Activated CD8-positive, alpha-beta memory T cell treated with anti-CD3 and anti-CD28 coated beads for 4 hours (primary cell): ENCODE results near the gene DMAC2L.
A peak's percentile ranks its signal among the peaks of the same experiment; 100 is the strongest.
"Not testable (repeated sequence)": the region's sequence is repeated elsewhere in the genome, so short reads cannot be mapped to it uniquely, and the experiment has no call there.

ENCODE experiments used
- DNase-seq, 2 donors: peaks; one replicate each; pipeline ENCODE4 v3.0.0-alpha.2; 2020; ENCODE audit warnings: low read depth in 2 of 2

Gene DMAC2L, protein sequence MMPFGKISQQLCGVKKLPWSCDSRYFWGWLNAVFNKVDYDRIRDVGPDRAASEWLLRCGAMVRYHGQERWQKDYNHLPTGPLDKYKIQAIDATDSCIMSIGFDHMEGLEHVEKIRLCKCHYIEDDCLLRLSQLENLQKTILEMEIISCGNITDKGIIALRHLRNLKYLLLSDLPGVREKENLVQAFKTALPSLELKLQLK

DNA sequence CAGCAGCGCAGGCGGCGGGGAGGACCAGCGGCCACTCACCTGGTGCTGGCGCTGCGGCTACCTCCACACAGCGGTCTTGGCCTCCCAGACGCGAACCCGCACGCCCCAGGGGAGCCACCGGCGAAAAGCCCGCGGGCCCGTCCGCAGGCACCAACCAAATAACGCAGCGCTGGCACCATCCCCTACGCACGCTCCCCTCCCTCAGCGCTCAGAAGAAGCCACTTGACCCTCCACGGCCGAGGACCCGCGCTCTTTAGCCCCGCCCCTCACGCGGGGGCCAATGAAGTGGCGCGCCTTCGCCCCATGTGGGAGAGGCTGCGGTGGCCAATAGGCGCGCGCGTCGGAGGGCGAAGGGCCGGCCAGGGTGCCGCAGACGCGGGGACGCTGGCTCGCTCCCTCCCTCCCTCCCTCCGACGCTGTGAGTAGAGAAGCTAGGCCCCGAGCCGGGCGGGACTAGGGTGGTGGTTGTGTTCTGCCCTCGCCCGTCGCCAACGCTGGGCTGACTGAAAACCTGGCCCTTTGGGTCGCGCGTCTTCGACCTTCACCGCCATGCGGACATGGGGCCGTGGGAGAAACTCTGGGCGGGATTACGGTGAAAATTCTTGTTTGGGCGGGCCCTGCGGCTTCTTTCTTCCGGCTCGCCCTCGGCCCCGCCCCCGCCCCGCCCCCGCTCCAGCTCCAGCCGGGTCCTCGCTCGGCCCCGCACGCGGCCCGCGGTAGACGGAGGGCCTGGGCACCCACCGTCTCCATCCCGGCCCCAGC lies at the start of gene DMAC2L, which contains the start of gene L2HGDH:
Gene DMAC2L (plus strand): TSS at position 353 of the 762 bp plus-strand sequence. CDS start 9,164 bp downstream, outside the sequence.
Gene L2HGDH (minus strand): TSS at position 258 of the 762 bp plus-strand sequence. CDS start 79 bp downstream, at position 179.
- DNase-seq, result peak; percentile 75 to 77

- DNase-seq, result no peak
Observed at GRCh38 chr14:50262865-50263264, 49.3 kb upstream of the DMAC2L start.

DNA sequence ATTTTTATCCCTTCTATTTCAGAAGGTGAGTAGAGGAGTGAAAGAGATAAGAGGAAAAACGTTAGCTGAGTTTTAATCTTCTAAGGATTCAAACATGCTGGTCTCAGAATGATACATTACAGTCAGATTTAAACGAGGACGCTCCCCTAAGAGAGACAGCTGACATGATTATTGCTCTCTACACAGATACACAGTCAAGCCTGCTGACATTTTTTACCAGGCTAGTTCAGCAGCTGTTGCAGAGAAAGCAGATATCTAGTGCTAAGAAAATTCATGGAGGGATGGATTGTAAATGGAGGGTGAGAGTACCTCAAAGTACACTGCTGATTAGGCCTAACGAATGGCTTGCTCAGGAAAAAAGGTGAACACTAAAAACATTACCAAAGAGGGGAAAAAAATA lies 48.8 kb upstream of the DMAC2L start:
- no peak for DNase-seq

DNA sequence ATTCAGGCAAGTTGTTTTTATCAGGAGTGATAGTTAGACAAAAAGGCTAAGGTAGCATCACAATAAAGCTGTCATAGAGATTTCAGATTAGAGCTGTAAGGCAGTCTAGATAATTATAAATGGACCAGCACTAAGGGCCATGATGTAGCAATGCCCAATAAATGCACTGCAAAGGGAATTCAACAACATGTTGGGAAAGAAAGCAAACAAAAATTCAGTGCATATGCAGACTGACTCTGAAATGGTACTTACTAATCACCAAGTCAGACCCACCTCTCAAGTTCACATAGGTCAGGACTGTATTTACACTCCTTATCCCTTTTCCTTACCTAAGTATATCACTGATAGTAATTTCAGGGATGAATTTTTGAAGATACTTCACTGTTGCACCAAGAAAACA lies 47.1 kb upstream of the DMAC2L start:
- DNase-seq, result no peak

- DNase-seq, result no peak
Observed at GRCh38 chr14:50270932-50271331, 41.2 kb upstream of the DMAC2L start.

GRCh38 chr14:50272498-50272897 lies 39.6 kb upstream of the DMAC2L start:
- no peak for DNase-seq

DNA sequence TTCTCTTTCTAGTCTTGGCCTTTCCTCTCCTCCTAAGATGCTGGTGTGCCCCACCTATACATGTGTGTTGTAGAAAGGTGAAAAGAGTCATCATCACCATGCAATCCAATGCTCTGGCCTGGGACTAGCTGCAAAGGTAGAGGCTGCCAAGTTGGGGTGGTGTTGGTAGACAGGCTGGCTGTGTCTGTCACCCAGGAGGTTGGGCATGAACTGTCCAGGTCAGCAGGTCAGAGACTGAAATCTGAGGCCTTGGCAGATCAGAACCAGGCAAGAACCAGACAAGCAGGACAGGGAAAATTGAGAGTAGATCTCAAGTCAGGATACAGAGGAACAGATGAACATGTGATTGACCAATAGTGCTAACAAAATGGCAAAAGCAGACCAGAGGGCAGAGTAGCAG lies 26.3 kb upstream of the DMAC2L start:
- no peak for DNase-seq

DNA sequence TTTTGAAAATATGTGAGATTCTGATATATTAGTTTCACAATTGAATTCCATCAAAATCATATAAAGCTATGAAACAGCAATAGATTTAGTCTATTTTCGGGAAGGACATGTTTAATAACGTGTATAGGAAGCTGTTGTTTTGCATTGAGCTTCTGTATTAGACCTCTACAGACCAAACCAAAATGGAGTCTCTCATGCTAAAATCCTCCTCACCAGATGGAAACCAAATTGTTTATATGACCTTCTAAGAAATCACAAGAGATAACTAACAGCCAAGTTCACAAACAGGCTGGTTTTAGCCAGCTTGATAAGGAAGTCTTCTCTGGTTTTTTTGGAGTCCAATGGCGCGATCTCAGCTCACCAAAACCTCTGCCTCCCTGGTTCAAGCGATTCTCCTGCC lies 24.0 kb upstream of the DMAC2L start:
- no peak for DNase-seq

GRCh38 chr14:50290306-50290705 lies 21.8 kb upstream of the DMAC2L start:
- no peak for DNase-seq

GRCh38 chr14:50299585-50299984 lies 12.5 kb upstream of the DMAC2L start:
- no peak for DNase-seq

GRCh38 chr14:50301914-50302313 lies 10.2 kb upstream of the DMAC2L start:
- DNase-seq, result no peak

DNA sequence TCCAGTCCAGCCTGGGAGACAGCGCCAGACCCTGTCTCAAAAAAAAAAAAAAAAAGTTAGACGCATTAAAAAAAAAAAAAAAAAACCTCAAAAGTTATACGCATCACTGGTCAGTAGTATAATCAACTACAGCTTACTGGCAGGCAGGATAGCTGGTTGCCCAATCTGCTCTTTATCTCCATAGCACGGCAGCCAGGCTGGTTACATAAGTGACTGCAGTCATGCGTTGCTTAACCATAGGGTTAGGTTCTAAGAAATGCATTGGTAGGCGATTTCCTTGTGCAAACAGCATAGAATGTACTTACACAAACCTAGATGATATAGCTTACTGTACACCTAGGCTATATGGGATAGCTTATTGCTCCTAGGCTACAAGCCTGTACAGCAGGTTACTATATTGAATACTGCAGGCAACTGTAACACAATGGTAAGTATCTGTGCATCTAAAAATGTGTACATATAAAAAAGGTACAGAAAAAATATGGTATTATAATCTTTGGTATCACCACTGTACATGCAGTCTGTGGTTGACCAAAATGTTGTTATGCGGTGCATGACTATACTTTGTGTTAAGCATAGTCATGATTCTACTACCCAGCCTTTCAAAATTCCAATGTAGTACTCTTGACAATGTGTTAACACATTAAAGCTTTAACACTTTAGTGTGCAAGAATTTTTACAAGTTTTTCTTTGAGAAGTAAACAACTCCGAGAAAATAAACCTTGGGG lies 8.2 kb upstream of the DMAC2L start:
- no peak for DNase-seq

- DNase-seq, result no peak
Observed at GRCh38 chr14:50308363-50308915, 3.7 kb upstream of the DMAC2L start.

- DNase-seq, result no peak
Observed at GRCh38 chr14:50310445-50310844, 1.7 kb upstream of the DMAC2L start.

DNA sequence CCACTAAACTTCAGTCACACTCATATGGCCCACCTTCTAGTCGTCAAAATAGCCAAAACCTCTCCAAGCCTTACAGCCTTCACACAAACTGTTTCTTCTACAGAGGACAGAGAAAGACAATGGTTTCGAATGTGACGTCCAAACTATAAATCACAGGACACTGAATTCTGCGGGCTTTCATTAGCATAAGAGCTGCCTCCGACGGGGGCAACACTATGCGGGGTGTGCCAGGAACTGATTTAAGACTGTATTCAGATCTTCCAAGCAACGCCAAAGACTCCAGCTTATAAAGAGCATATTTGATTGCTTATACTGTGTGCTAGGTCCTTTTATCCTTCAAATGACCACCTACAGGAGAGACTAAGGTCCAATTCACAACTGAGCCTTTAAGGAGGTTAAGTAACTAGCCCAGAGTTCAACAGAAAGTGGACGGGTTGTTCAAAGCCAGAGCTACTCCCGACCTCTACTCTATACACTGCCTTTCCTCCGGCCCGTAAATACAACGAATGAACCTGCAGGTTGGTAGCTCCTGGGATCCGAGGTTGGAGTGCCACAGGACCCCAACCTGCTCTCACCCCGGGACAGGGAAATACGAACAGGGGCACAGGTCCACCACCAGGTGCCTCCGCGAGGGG lies 670 bp upstream of the DMAC2L start:
- no peak for DNase-seq

DNA sequence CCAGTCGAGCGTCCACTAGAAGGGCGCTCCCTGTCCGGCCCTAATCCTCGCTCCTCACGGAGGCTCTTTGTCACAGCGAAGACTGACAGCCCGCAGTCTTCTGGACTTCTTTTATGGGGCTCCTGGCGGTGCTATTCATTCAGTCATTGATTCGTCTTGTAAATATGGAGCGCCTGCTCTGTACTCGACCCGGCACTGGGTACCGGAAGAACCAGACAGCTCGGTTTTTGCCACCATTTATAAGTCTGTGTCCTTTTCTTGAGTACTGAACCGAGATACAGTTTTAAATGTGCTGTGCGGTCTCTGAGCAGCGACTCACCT lies 570 bp downstream of the DMAC2L start:
- DNase-seq, result no peak

GRCh38 chr14:50314098-50314497 lies 2.0 kb downstream of the DMAC2L start:
- not testable (repeated sequence) for DNase-seq

- no peak for DNase-seq
Observed at GRCh38 chr14:50318031-50318626, 6.0 kb downstream of the DMAC2L start.

DNA sequence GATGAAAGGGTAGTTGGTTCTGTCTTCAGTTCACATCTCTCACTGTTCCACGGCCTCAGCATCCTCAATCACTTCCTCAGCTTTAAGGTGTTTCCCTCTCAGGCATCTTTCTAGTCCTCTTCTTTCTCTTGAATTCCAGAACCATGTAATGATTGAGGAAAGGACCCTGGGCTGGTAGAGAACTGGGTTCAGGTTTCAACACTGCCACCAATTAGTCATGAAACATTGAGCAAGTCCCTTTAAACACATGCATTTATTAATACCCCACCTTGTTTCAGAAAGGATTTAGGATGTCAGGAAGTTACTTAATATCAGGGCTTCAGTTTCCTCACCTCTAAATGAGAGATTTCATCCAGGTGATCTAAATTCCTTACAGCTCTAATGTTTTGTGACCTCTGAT lies 7.2 kb downstream of the DMAC2L start:
- DNase-seq, result no peak

- no peak for DNase-seq
Observed at GRCh38 chr14:50319721-50320120, 7.6 kb downstream of the DMAC2L start.

DNA sequence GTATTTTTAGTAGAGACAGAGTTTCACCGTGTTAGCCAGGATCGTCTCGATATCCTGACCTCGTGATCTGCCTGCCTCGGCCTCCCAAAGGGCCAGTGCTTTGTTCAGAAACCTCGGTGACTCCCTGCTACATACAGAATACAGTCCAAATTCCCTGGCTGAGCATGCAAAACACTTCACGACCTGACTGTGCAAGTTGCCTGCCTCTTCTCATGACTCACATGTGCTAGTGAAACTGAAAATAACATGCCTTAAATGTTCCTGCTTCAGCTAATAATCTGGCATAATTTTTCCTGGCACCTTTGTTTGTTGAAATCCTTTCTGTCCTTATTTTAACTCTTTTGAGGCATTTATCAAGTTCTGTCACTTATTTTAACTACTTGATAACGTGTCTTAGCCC lies 8.2 kb downstream of the DMAC2L start:
- no peak for DNase-seq
